ENCODE results near the gene OIT3. TPM values are rescaled to one million over a fixed set of nuclear protein-coding genes. Genes with fewer than 3 reads are reported as not detected.

OIT3 gene
- under 0.01 TPM in 1 of 2 replicates, not detected in the other for total RNA-seq

DNA sequence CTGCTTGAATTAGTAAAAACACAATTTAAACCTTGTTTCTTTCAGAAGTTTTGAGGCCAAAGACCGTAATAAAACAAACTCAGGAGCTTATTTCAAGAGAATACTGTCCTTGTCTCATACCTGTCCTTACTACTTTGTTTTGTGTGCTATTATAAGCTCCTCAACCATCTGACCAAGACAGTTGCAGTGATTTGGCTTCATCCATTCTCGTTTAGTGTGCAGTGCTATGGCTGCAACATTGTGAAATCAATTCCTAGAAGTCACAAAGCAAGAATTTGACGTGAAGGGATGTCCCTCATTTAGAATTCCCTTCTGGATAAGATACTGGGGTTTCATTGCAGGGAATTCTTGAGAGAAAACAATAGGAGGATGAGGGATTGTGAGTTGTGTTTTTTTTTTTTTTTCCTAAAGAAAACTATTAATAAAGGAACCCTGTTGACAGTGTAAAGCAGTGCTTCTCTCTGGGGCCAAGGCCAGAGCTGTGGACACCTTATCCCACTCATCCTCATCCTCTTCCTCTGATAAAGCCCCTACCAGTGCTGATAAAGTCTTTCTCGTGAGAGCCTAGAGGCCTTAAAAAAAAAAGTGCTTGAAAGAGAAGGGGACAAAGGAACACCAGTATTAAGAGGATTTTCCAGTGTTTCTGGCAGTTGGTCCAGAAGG, at the start of gene OIT3:
Gene OIT3, plus strand, starts transcription at position 604 of the 663 bp plus-strand sequence. CDS start 60 bp downstream, outside the sequence.

DNA sequence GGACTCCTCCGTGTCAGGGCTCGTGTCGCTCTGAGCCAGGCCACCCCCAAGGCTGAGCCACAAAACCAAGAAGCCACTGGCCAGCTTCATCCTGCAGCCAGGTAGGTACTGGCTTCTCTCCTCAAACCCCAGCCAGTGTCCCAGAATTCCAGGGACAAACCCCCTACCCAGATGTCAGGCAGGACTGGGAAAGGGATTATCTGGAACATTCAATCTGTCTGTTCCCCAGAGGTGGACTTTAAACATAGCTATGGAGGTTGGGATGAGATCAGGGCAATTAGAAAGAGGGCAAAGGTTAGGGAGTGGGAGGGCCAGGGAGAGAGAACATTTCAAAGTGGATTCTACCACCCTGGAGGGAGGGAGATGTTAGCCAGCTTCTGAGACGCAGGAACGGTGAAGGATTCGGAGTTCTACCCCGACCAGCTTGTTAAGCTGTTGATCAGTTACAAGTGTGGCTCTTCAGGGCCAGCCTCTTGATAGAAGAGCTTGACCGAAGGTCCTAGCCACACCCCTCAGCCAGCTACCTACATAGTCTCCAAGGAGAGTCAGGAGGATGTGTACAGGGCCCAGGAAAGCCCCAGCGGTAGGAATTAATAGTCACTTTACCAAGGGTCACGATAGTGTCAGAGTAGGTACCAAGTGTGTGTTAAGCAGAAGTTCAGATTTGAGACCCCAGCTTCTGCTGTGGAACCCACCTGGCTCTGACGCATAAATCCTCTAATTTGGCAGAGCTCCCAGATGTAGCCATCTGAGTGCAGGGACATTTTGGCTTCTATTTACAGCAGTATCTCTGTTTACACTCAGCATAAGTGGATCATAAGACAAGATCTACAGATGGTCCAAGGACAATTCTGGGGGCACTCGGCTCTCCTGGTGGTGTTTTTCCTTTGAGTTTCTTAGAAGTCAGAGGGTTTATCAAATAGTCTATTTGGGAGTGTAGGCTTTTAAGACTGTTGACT, 61.3 kb downstream of the OIT3 start, which contains the start of gene PLA2G12B:
Gene PLA2G12B, minus strand, starts transcription at position 211 of the 959 bp plus-strand sequence. Its CDS starts 121 bp downstream, at position 90.

Other genes with a start within 250 kb of the OIT3 start
- 31.5 and 36.5 TPM in 2 replicates for gene MCU, start 201.6 kb upstream of the OIT3 start, total RNA-seq
- not detected in 2 replicates for gene PLA2G12B, start 61.1 kb downstream of the OIT3 start, total RNA-seq
- gene P4HA1, start 203.1 kb downstream of the OIT3 start, total RNA-seq, result 89.1 and 141 TPM in 2 replicates
- 1.6 and 2.0 TPM in 2 replicates for gene NUDT13, start 216.7 kb downstream of the OIT3 start, total RNA-seq